22Rv1 (cell line): ENCODE results near the gene RPTOR.

Experiments
- ZFX ChIP-seq: fragments of 450-650 bp; IDR thresholded peaks from 2 replicates; pipeline ENCODE4 v1.6.1; 2017; ENCODE audit warnings: antibody characterized with exemption, borderline replicate concordance
- TF ChIP-seq, protein P1 (sequence below): fragments of 450-650 bp; IDR thresholded peaks from 2 replicates; pipeline ENCODE4 v1.5.1; 2017; ENCODE audit warnings: mild to moderate bottlenecking

DNA sequence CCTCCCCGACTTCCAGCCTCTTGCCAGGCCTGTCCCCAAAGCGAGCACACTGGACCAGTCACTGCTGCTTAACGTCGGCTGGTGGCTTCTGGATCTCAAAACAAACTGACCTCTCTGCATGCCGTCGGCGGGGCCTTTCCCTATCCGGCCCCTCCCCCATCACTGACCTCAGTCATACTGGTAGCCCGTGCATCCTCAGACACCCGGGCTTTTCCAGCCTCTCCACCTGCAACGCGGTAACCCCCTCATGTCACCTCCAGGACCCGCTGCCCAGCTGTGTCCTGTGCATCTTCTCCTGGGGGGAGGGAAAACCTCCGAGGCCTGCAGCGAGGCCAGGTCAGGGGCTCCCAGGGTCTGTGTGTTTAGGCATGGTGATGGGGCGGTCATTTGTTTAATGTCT is 308.4 kb downstream of the RPTOR start:
- TF ChIP-seq, protein P1, sequence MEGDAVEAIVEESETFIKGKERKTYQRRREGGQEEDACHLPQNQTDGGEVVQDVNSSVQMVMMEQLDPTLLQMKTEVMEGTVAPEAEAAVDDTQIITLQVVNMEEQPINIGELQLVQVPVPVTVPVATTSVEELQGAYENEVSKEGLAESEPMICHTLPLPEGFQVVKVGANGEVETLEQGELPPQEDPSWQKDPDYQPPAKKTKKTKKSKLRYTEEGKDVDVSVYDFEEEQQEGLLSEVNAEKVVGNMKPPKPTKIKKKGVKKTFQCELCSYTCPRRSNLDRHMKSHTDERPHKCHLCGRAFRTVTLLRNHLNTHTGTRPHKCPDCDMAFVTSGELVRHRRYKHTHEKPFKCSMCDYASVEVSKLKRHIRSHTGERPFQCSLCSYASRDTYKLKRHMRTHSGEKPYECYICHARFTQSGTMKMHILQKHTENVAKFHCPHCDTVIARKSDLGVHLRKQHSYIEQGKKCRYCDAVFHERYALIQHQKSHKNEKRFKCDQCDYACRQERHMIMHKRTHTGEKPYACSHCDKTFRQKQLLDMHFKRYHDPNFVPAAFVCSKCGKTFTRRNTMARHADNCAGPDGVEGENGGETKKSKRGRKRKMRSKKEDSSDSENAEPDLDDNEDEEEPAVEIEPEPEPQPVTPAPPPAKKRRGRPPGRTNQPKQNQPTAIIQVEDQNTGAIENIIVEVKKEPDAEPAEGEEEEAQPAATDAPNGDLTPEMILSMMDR: no peak
- no peak for TF ChIP-seq ZFX
